Endodermal cell (in vitro differentiated cells): ENCODE data around the gene VPS35. TPM values are rescaled to one million over a fixed set of nuclear protein-coding genes. Genes with fewer than 3 reads are reported as not detected.

Experiments used
- DNase-seq: peaks from one replicate; pipeline ENCODE4 v3.0.0-alpha.2; 2017
- H3K27ac ChIP-seq: 2 replicates; pipeline ENCODE4 v1.5.1; 2013; ENCODE audit warnings: mild to moderate bottlenecking, low read depth, low read length, moderate library complexity
- H3K27me3 ChIP-seq: 2 replicates; pipeline ENCODE4 v1.6.1; 2013; ENCODE audit warnings: mild to moderate bottlenecking, low read length, moderate library complexity; ENCODE audit not compliant: insufficient read depth, control insufficient read depth, poor library complexity, severe bottlenecking
- H3K36me3 ChIP-seq: 2 replicates; pipeline ENCODE4 v1.7.0; 2013; ENCODE audit warnings: mild to moderate bottlenecking, low read length, moderate library complexity; ENCODE audit not compliant: control insufficient read depth, insufficient read depth
- H3K4me1 ChIP-seq: one replicate; pipeline ENCODE4 v1.7.0; 2013; ENCODE audit warnings: low read length; ENCODE audit not compliant: control insufficient read depth, insufficient read depth
- H3K4me3 ChIP-seq: 2 replicates; pipeline ENCODE4 v1.5.1; 2013; ENCODE audit warnings: mild to moderate bottlenecking, low read length, moderate library complexity
- H3K9ac ChIP-seq: 2 replicates; pipeline ENCODE4 v1.6.1; 2013; ENCODE audit warnings: mild to moderate bottlenecking, low read length, moderate library complexity; ENCODE audit not compliant: poor library complexity, severe bottlenecking; ENCODE audit errors: extremely low read depth
- H3K9me3 ChIP-seq: 2 replicates; pipeline ENCODE4 v1.6.1; 2013; ENCODE audit warnings: mild to moderate bottlenecking, low read length, moderate library complexity; ENCODE audit not compliant: control insufficient read depth
- H3K27ac Mint-ChIP-seq: 2 replicates; pipeline ENCODE4 v1.8.0; 2020; ENCODE audit warnings: mixed read lengths
- H3K27me3 Mint-ChIP-seq: 2 replicates; pipeline ENCODE4 v1.8.0; 2021; ENCODE audit warnings: mild to moderate bottlenecking, mixed read lengths; ENCODE audit not compliant: insufficient read depth
- H3K36me3 Mint-ChIP-seq: 2 replicates; pipeline ENCODE4 v1.8.0; 2020; ENCODE audit warnings: low read depth, mixed read lengths
- H3K4me1 Mint-ChIP-seq: 2 replicates; pipeline ENCODE4 v1.8.0; 2020; ENCODE audit warnings: mixed read lengths
- H3K4me3 Mint-ChIP-seq: 2 replicates; pipeline ENCODE4 v1.8.0; 2020; ENCODE audit warnings: mild to moderate bottlenecking, moderate library complexity, mixed read lengths
- H3K9me3 Mint-ChIP-seq: 2 replicates; pipeline ENCODE4 v1.8.0; 2020; ENCODE audit warnings: mild to moderate bottlenecking, mixed read lengths
- CTCF ChIP-seq: fragments of 200-600 bp; sonication (generic); conservative IDR thresholded peaks from 2 replicates; pipeline ENCODE4 v1.5.0; 2021; ENCODE audit warnings: antibody characterized with exemption, mild to moderate bottlenecking
- WGBS, 2 experiments: methylation state at CpG; one replicate each; pipeline versions ENCODE4 v1.1.5 to v1.1.7; 2013; ENCODE audit warnings: missing lambda C conversion rate in 2 of 2, mixed read lengths in 1 of 2; ENCODE audit not compliant: insufficient coverage in 1 of 2, insufficient read length in 1 of 2; 5-methylcytosine and 5-hydroxymethylcytosine counted together
- total RNA-seq, 2 donors: library from RNA; stranded (reverse); fragmentation: NEBNext Ultra II Directional in 1 of 2; extraction: Animal tissue kit (Norgen Biotek cat#: 25700) in 1 of 2; gene quantifications; 2 replicates in 1 of 2; 3 replicates in 1 of 2; pipeline ENCODE4 v1.2.1, GENCODE V29; 2021

The VPS35 gene
- total RNA-seq, 2 donors from 2014 or later: 95.7 to 119 TPM

GRCh38 chr16:46607529-46607928, 81.4 kb downstream of the VPS35 start:
- WGBS, 2 experiments: no CpG with 5 or more reads among the region's 1 CpG
- no peaks in the 10 kb centered on the region for H3K4me1 Mint-ChIP-seq

GRCh38 chr16:46606231-46606630, 82.7 kb downstream of the VPS35 start:
- Mint-ChIP-seq H3K9me3 (no peaks in the 10 kb centered on the region), H3K27me3 (no peaks in the 10 kb centered on the region), H3K36me3 (peaks cover 44% of the 10 kb centered on the region), H3K27ac (no peak overlapping the region), H3K4me1 (no peaks in the 10 kb centered on the region), H3K4me3 (no peak overlapping the region)
- 93 to 94% methylated on average over 5 of the region's 5 CpGs for WGBS, 2 experiments
- H3K4me3 ChIP-seq: no peak overlapping the region
- H3K27me3 ChIP-seq: no peaks in the 10 kb centered on the region
- H3K27ac ChIP-seq: no peak overlapping the region
- TF ChIP-seq CTCF: no peak
- no peak for DNase-seq
- peaks cover 57% of the 10 kb centered on the region for H3K36me3 ChIP-seq
- no peaks in the 10 kb centered on the region for H3K9me3 ChIP-seq
- no peaks in the 10 kb centered on the region for H3K4me1 ChIP-seq
- H3K9ac ChIP-seq: no peak overlapping the region

More at GRCh38 chr16:46607529-46607928, 81.4 kb downstream of the VPS35 start:
- peak; percentile 62 for TF ChIP-seq CTCF
- Histone ChIP-seq H3K27ac (no peak overlapping the region), H3K36me3 (peaks cover 58% of the 10 kb centered on the region), H3K27me3 (no peaks in the 10 kb centered on the region), H3K9ac (no peak overlapping the region), H3K9me3 (no peaks in the 10 kb centered on the region), H3K4me1 (no peaks in the 10 kb centered on the region), H3K4me3 (no peak overlapping the region)
- Mint-ChIP-seq H3K27me3 (no peaks in the 10 kb centered on the region), H3K9me3 (no peaks in the 10 kb centered on the region), H3K4me3 (no peak overlapping the region), H3K36me3 (peaks cover 37% of the 10 kb centered on the region), H3K27ac (no peak overlapping the region)
- no peak for DNase-seq

Other genes starting within 250 kb of the VPS35 start
- gene SHCBP1, start 67.8 kb downstream of the VPS35 start, total RNA-seq: 10 to 100 TPM; 15.1 to 17.2 TPM
- gene ORC6, start 481 bp upstream of the VPS35 start, total RNA-seq: 100 to 1,000 TPM in 1 of 2 donors, 10 to 100 TPM in 1; 94.9 to 128 TPM
- 1 to 10 TPM; 2.3 to 4.0 TPM for gene MYLK3, start 59.2 kb upstream of the VPS35 start, total RNA-seq
- 10 to 100 TPM; 20.6 to 22.7 TPM for gene C16orf87, start 142.0 kb upstream of the VPS35 start, total RNA-seq
- 10 to 100 TPM; 44.1 to 65.5 TPM for gene GPT2, start 195.2 kb upstream of the VPS35 start, total RNA-seq